Prostate gland (tissue), 2 donors: Measurements from ENCODE around the gene POLK. TPM values are rescaled to one million over a fixed set of nuclear protein-coding genes. Genes with fewer than 3 reads are reported as not detected.
"Not testable (repeated sequence)": the region's sequence is repeated elsewhere in the genome, so short reads cannot be mapped to it uniquely, and the experiment has no call there.

Source experiments
- DNase-seq: peaks from one replicate; pipeline ENCODE4 v3.0.0-alpha.2; 2019; ENCODE audit warnings: low spot score
- H3K27ac ChIP-seq, 2 donors: fragments of 200-600 bp; sonication (generic); 2 replicates each; pipeline ENCODE4 v1.5.1; 2017 to 2019
- H3K27me3 ChIP-seq: fragments of 200-600 bp; sonication (generic); replicated peaks from 2 replicates; pipeline ENCODE4 v1.5.1; 2019; ENCODE audit not compliant: insufficient read depth
- H3K36me3 ChIP-seq, 2 donors: fragments of 200-600 bp; sonication (generic); 1 replicate in 1 of 2; 2 replicates in 1 of 2; pipeline versions ENCODE4 v1.5.1 to v1.8.1; 2017 to 2019
- H3K4me1 ChIP-seq: fragments of 200-600 bp; sonication (generic); replicated peaks from 2 replicates; pipeline ENCODE4 v1.5.1; 2019
- H3K4me3 ChIP-seq, 2 donors: fragments of 200-600 bp; sonication (generic); 2 replicates each; pipeline ENCODE4 v1.5.1; 2017 to 2019
- H3K9me3 ChIP-seq: fragments of 200-600 bp; sonication (generic); 2 replicates; pipeline ENCODE4 v1.5.1; 2017
- POLR2A ChIP-seq: fragments of 450-650 bp; IDR thresholded peaks from one replicate; pipeline ENCODE4 v1.6.1; 2016; ENCODE audit warnings: antibody characterized with exemption, mild to moderate bottlenecking
- POLR2AphosphoS5 ChIP-seq: sonication (generic); formaldehyde crosslinking; IDR thresholded peaks from one replicate; pipeline ENCODE4 v1.6.1; 2017; ENCODE audit warnings: antibody characterized with exemption
- WGBS: methylation state at CpG from one replicate; pipeline ENCODE4 v1.1.5; 2018; 5-methylcytosine and 5-hydroxymethylcytosine counted together
- intact Hi-C: fragments of 100-400 bp; cut with DNase I; formaldehyde crosslinking; loops from one replicate; pipeline ENCODE4 v1.14.2; 2022
- total RNA-seq, 2 donors: library from RNA; depleted of rRNA; stranded (reverse); fragments of >200 nt; gene quantifications; one replicate each; pipeline ENCODE4 v1.1.0, GENCODE V29; 2016
- TF ChIP-seq, protein P1 (sequence below), 4 experiments: fragments of 200-600 bp in 2 of 4; fragments of 450-650 bp in 2 of 4; sonication (generic) in 2 of 4; IDR thresholded peaks; 1 replicate in 3 of 4; 2 replicates in 1 of 4; pipeline ENCODE4 v1.5.1; 2016 to 2019; ENCODE audit warnings: antibody characterized with exemption in 4 of 4, mild to moderate bottlenecking in 2 of 4, moderate library complexity in 2 of 4

The POLK gene
- total RNA-seq, 2 donors from 2014 or later, result 28.4 to 33.6 TPM

DNA sequence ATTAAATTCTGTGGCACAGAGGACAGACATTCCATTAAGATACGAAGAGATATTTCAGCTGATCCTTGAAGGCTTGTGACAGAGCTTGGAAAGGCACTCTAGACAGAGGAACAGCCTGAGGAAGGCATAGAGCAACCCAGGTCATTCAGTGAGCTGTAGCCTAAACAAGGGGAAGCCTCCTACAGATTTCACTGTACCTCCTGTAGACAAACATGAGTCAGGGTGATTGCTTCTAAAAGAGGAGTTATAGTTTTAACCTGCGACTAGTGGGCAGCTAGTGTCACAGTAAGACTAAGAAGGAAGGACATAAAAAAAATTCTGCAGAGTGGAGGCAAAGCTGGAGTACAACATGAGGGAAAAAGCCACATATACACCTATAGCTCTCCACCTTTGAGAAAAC is 56.0 kb downstream of the POLK start:
- Histone ChIP-seq H3K4me1 (no peaks in the 10 kb centered on the region), H3K4me3 (no peak overlapping the region), H3K27ac (no peak overlapping the region), H3K36me3 (no peaks in the 10 kb centered on the region), H3K27me3 (no peaks in the 10 kb centered on the region), H3K9me3 (no peaks in the 10 kb centered on the region)
- no peak for DNase-seq
- TF ChIP-seq POLR2A (no peak), POLR2AphosphoS5 (no peak)
- TF ChIP-seq, protein P1, sequence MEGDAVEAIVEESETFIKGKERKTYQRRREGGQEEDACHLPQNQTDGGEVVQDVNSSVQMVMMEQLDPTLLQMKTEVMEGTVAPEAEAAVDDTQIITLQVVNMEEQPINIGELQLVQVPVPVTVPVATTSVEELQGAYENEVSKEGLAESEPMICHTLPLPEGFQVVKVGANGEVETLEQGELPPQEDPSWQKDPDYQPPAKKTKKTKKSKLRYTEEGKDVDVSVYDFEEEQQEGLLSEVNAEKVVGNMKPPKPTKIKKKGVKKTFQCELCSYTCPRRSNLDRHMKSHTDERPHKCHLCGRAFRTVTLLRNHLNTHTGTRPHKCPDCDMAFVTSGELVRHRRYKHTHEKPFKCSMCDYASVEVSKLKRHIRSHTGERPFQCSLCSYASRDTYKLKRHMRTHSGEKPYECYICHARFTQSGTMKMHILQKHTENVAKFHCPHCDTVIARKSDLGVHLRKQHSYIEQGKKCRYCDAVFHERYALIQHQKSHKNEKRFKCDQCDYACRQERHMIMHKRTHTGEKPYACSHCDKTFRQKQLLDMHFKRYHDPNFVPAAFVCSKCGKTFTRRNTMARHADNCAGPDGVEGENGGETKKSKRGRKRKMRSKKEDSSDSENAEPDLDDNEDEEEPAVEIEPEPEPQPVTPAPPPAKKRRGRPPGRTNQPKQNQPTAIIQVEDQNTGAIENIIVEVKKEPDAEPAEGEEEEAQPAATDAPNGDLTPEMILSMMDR (IDR thresholded peaks at IDR 0.05), result no peak
- 39% methylated on average over 2 of the region's 2 CpGs for WGBS
- intact Hi-C loops, result no loop called here

DNA sequence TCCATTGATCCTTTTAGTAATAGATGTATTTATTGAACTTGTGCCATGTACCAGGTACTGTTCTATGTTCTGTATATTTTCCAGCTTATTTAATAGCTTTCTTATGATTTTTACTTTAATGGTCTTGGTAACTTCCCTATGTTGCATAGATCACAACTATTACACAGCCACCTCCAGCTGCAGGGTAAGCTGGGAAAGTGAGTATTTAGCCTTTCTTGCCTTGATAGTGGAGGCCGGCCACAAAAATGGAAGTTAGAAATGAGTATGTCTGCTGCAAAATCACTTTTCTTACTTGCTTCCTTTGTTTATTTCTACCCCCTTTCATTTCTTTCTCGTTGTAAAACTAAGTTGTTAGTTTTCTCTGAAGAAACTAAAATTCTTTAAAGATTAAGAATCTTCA is 56.5 kb downstream of the POLK start:
- intact Hi-C loops, result no loop called here
- Histone ChIP-seq H3K9me3 (no peaks in the 10 kb centered on the region), H3K27me3 (no peaks in the 10 kb centered on the region), H3K4me1 (no peaks in the 10 kb centered on the region), H3K36me3 (no peaks in the 10 kb centered on the region), H3K4me3 (no peak overlapping the region), H3K27ac (no peak overlapping the region)
- DNase-seq, result no peak
- 77% methylated on average over 2 of the region's 2 CpGs for WGBS
- TF ChIP-seq, protein P1 (IDR thresholded peaks at IDR 0.05), result no peak
- no peak for TF ChIP-seq POLR2AphosphoS5
- no peak for TF ChIP-seq POLR2A

DNA sequence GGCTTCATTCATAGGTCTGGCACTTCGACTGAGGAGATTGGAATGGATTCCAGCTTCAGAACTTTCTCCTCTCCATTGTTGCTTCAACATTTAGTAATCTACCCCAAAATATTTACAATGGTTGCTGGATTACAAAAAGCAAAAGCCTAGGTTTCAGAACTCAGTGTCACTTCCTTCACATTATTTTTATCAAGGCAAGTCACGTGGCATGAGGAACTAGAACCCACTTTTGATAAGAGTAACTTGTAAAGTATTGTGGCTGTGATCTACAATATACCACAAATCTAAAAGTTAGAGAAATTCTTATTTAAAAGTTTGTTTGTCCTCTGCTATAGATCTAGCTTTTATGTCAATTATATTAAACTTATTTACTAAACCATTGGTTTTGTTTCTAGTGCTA is 59.9 kb downstream of the POLK start:
- Histone ChIP-seq H3K4me3 (no peak overlapping the region), H3K4me1 (no peaks in the 10 kb centered on the region), H3K36me3 (no peaks in the 10 kb centered on the region), H3K27ac (no peak overlapping the region), H3K27me3 (no peaks in the 10 kb centered on the region), H3K9me3 (no peaks in the 10 kb centered on the region)
- no peak for TF ChIP-seq POLR2A
- TF ChIP-seq POLR2AphosphoS5, result no peak
- TF ChIP-seq, protein P1 (IDR thresholded peaks at IDR 0.05), result no peak
- 74% methylated on average over 2 of the region's 2 CpGs for WGBS
- DNase-seq, result no peak
- intact Hi-C loops, result no loop called here

DNA sequence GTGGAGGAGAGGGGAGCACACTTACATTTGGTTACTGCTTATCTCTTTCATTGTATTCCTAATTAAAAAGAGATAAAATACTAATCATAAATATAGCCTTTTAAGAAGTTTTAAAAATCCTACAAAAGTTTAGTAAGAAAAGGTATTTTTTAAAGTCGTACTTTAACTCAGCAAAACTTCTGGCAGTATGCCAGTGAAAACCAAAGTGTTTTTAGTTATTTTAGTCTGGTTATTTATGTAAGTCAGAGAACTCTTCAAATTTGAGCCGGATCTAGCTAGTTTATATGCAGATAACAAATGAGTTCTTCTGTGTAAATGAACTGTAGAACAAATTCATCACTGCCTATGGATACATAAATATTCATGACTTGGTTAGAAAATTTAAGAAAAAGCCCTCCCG is 63.1 kb downstream of the POLK start:
- 50% methylated on average over 3 of the region's 3 CpGs for WGBS
- H3K36me3 ChIP-seq, result no peaks in the 10 kb centered on the region
- H3K4me1 ChIP-seq, result no peaks in the 10 kb centered on the region
- intact Hi-C loops, result no loop called here
- H3K9me3 ChIP-seq, result no peaks in the 10 kb centered on the region
- no peaks in the 10 kb centered on the region for H3K27me3 ChIP-seq
- no peak overlapping the region for H3K4me3 ChIP-seq
- TF ChIP-seq POLR2AphosphoS5 (no peak), POLR2A (no peak)
- TF ChIP-seq, protein P1 (IDR thresholded peaks at IDR 0.05), result no peak
- no peak overlapping the region for H3K27ac ChIP-seq
- DNase-seq, result no peak

DNA sequence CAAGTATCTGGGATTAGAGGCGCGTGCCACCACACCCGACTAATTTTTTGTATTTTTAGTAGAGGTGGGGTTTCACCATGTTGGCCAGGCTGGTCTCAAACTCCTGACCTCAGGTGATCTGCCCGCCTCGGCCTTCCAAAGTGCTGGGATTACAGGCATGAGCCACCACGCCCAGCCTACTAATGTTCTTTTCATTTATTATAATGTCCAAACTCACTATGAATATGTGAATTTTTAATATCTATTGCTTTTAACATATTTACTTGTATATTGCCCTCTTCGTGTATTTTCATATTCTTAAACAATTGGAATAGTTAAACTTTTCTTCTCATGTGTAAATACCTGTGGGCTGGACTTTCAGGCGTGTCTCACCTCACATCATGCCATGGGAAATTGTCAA is 66.6 kb downstream of the POLK start:
- H3K9me3 ChIP-seq, H3K27me3 ChIP-seq, DNase-seq, H3K4me1 ChIP-seq, H3K36me3 ChIP-seq, H3K27ac ChIP-seq, H3K4me3 ChIP-seq, intact Hi-C loops: not testable (repeated sequence)
- 92% methylated on average over 8 of the region's 8 CpGs for whole genome bisulfite sequencing
